Liver (tissue), 9 donors: ENCODE data around the gene HDAC9. TPM values are rescaled to one million over a fixed set of nuclear protein-coding genes. Genes with fewer than 3 reads are reported as not detected.

Source experiments
- DNase-seq: peaks from one replicate; pipeline ENCODE4 v3.0.0-alpha.2; 2017; ENCODE audit warnings: low spot score
- H3K27ac ChIP-seq, 2 donors: one replicate each; pipeline ENCODE4 v1.7.0; 2013; ENCODE audit warnings: inconsistent platforms in 2 of 2, low read length in 2 of 2, control low read depth in 1 of 2, low read depth in 1 of 2, mild to moderate bottlenecking in 1 of 2
- H3K27me3 ChIP-seq, 4 donors: one replicate each; pipeline versions ENCODE4 v1.6.1 to v1.7.0; 2013; ENCODE audit warnings: low read length in 3 of 4, inconsistent platforms in 1 of 4, mild to moderate bottlenecking in 1 of 4, moderate library complexity in 1 of 4; ENCODE audit not compliant: control insufficient read depth in 4 of 4, insufficient read depth in 4 of 4
- H3K36me3 ChIP-seq, 4 donors: one replicate each; pipeline versions ENCODE4 v1.6.1 to v1.7.0; 2013; ENCODE audit warnings: low read length in 3 of 4, mild to moderate bottlenecking in 3 of 4, low read depth in 1 of 4, moderate library complexity in 1 of 4; ENCODE audit not compliant: control insufficient read depth in 4 of 4, insufficient read depth in 3 of 4
- H3K4me1 ChIP-seq, 4 donors: one replicate each; pipeline versions ENCODE4 v1.6.1 to v1.7.0; 2013; ENCODE audit warnings: low read length in 3 of 4, mild to moderate bottlenecking in 3 of 4, moderate library complexity in 1 of 4; ENCODE audit not compliant: control insufficient read depth in 4 of 4, insufficient read depth in 4 of 4
- H3K4me3 ChIP-seq, 3 donors: one replicate each; pipeline versions ENCODE4 v1.6.1 to v1.7.0; 2013; ENCODE audit warnings: low read length in 3 of 3, control low read depth in 1 of 3, low read depth in 1 of 3, mild to moderate bottlenecking in 1 of 3
- H3K9ac ChIP-seq, 2 donors: one replicate each; pipeline ENCODE4 v1.7.0; 2013; ENCODE audit warnings: low read length in 2 of 2, mild to moderate bottlenecking in 2 of 2, moderate library complexity in 2 of 2, control low read depth in 1 of 2, low read depth in 1 of 2
- H3K9me3 ChIP-seq, 4 donors: one replicate each; pipeline versions ENCODE4 v1.6.1 to v1.7.0; 2013; ENCODE audit warnings: low read length in 3 of 4; ENCODE audit not compliant: control insufficient read depth in 4 of 4
- EGR1 ChIP-seq, 2 donors: IDR thresholded peaks; 2 replicates each; pipeline ENCODE4 v1.6.1; 2016 to 2018; ENCODE audit warnings: antibody characterized with exemption in 2 of 2, low read depth in 2 of 2
- FOXA1 ChIP-seq: IDR thresholded peaks from 2 replicates; pipeline ENCODE4 v1.6.1; 2016; ENCODE audit warnings: antibody characterized with exemption
- FOXA2 ChIP-seq: IDR thresholded peaks from 2 replicates; pipeline ENCODE4 v1.6.1; 2016; ENCODE audit warnings: antibody characterized with exemption
- GABPA ChIP-seq, 2 donors: IDR thresholded peaks in 1 of 2; conservative IDR thresholded peaks in 1 of 2; 2 replicates each; pipeline ENCODE4 v1.6.1; 2016; ENCODE audit warnings: antibody characterized with exemption in 2 of 2, mild to moderate bottlenecking in 1 of 2, moderate library complexity in 1 of 2
- HNF4A ChIP-seq, 2 donors: conservative IDR thresholded peaks; 2 replicates each; pipeline ENCODE4 v1.6.1; 2016; ENCODE audit warnings: antibody characterized with exemption in 2 of 2, mild to moderate bottlenecking in 2 of 2
- HNF4G ChIP-seq: IDR thresholded peaks from 2 replicates; pipeline ENCODE4 v1.6.1; 2016; ENCODE audit warnings: antibody characterized with exemption
- JUND ChIP-seq, 2 donors: IDR thresholded peaks; 2 replicates each; pipeline ENCODE4 v1.6.1; 2016; ENCODE audit warnings: antibody characterized with exemption in 2 of 2
- MAX ChIP-seq: IDR thresholded peaks from 2 replicates; pipeline ENCODE4 v1.6.1; 2016; ENCODE audit warnings: antibody characterized with exemption
- NR2F2 ChIP-seq: IDR thresholded peaks from 2 replicates; pipeline ENCODE4 v1.6.1; 2016; ENCODE audit warnings: antibody characterized with exemption
- RAD21 ChIP-seq, 2 donors: IDR thresholded peaks; 2 replicates each; pipeline ENCODE4 v1.6.1; 2016; ENCODE audit warnings: antibody characterized with exemption in 2 of 2, mild to moderate bottlenecking in 2 of 2
- RXRA ChIP-seq, 2 donors: IDR thresholded peaks; 2 replicates each; pipeline ENCODE4 v1.6.1; 2017 to 2018; ENCODE audit warnings: antibody characterized with exemption in 2 of 2, mild to moderate bottlenecking in 1 of 2
- SP1 ChIP-seq: IDR thresholded peaks from 2 replicates; pipeline ENCODE4 v1.6.1; 2018; ENCODE audit warnings: antibody characterized with exemption, mild to moderate bottlenecking
- TAF1 ChIP-seq: conservative IDR thresholded peaks from 2 replicates; pipeline ENCODE4 v1.6.1; 2016; ENCODE audit warnings: antibody characterized with exemption, mild to moderate bottlenecking
- YY1 ChIP-seq: IDR thresholded peaks from 2 replicates; pipeline ENCODE4 v1.6.1; 2016; ENCODE audit warnings: antibody characterized with exemption, mild to moderate bottlenecking
- WGBS: extraction: QIAGEN DNeasy Blood & Tissue Kit; methylation state at CpG from one replicate; pipeline ENCODE4 v1.1.7; 2013; 5-methylcytosine and 5-hydroxymethylcytosine counted together
- polyA plus RNA-seq, 2 donors: library from polyadenylated mRNA; stranded (reverse) in 1 of 2; unstranded in 1 of 2; fragments of 200-250 nt in 1 of 2; fragments of >200 nt in 1 of 2; fragmentation: Nextera tagmentation in 1 of 2; extraction: Ambion mirVana in 1 of 2; gene quantifications; one replicate each; pipeline versions ENCODE4 v1.2.1 to v1.2.3, GENCODE V29; 2013 to 2015
- total RNA-seq, 2 donors: library from RNA; depleted of rRNA; stranded (reverse); fragments of >200 nt; gene quantifications; one replicate each; pipeline ENCODE4 v1.2.3, GENCODE V29; 2014
- TF ChIP-seq, protein P1 (sequence below): IDR thresholded peaks from 2 replicates; pipeline ENCODE4 v1.6.1; 2016; ENCODE audit warnings: antibody characterized with exemption
- TF ChIP-seq, protein P2 (sequence below): IDR thresholded peaks from 2 replicates; pipeline ENCODE4 v1.6.1; 2016; ENCODE audit warnings: antibody characterized with exemption
- TF ChIP-seq, protein P3 (sequence below): IDR thresholded peaks from 2 replicates; pipeline ENCODE4 v1.6.1; 2016; ENCODE audit warnings: antibody characterized with exemption, mild to moderate bottlenecking
- TF ChIP-seq, protein P4 (sequence below): fragments of 150-350 bp; IDR thresholded peaks from 2 replicates; pipeline ENCODE4 v1.5.1; 2017; ENCODE audit warnings: improper control_type of control experiment, low read depth, low read length; ENCODE audit not compliant: missing input control
- donor health status: healthy.
- donor health status: healthy.
- donor health status: healthy.
- donor health status: healthy.
- donor health status: healthy.

The HDAC9 gene
- total and polyA plus RNA-seq, 4 donors: 1.0 to 10.1 (median 2.3) TPM

GRCh38 chr7:18859318-18859717 is 363.8 kb downstream of the HDAC9 start:
- H3K36me3 ChIP-seq: no peaks in the 10 kb centered on the region
- DNase-seq: no peak
- no peak overlapping the region for H3K27ac ChIP-seq
- 82% methylated on average over 1 of the region's 1 CpG for WGBS
- H3K9me3 ChIP-seq: no peaks in the 10 kb centered on the region
- H3K4me1 ChIP-seq: no peaks in the 10 kb centered on the region
- no peaks in the 10 kb centered on the region for H3K27me3 ChIP-seq
- H3K4me3 ChIP-seq: no peak overlapping the region
- no peak for TF ChIP-seq RXRA (IDR thresholded peaks at IDR 0.05)
- no peak for TF ChIP-seq HNF4G
- TF ChIP-seq, protein P1, sequence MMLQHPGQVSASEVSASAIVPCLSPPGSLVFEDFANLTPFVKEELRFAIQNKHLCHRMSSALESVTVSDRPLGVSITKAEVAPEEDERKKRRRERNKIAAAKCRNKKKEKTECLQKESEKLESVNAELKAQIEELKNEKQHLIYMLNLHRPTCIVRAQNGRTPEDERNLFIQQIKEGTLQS: no peak
- no peak for TF ChIP-seq MAX
- TF ChIP-seq, protein P2, sequence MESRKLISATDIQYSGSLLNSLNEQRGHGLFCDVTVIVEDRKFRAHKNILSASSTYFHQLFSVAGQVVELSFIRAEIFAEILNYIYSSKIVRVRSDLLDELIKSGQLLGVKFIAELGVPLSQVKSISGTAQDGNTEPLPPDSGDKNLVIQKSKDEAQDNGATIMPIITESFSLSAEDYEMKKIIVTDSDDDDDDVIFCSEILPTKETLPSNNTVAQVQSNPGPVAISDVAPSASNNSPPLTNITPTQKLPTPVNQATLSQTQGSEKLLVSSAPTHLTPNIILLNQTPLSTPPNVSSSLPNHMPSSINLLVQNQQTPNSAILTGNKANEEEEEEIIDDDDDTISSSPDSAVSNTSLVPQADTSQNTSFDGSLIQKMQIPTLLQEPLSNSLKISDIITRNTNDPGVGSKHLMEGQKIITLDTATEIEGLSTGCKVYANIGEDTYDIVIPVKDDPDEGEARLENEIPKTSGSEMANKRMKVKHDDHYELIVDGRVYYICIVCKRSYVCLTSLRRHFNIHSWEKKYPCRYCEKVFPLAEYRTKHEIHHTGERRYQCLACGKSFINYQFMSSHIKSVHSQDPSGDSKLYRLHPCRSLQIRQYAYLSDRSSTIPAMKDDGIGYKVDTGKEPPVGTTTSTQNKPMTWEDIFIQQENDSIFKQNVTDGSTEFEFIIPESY: no peak
- no peak for TF ChIP-seq YY1
- no peak for TF ChIP-seq FOXA1
- TF ChIP-seq TAF1: no peak
- TF ChIP-seq, protein P3, sequence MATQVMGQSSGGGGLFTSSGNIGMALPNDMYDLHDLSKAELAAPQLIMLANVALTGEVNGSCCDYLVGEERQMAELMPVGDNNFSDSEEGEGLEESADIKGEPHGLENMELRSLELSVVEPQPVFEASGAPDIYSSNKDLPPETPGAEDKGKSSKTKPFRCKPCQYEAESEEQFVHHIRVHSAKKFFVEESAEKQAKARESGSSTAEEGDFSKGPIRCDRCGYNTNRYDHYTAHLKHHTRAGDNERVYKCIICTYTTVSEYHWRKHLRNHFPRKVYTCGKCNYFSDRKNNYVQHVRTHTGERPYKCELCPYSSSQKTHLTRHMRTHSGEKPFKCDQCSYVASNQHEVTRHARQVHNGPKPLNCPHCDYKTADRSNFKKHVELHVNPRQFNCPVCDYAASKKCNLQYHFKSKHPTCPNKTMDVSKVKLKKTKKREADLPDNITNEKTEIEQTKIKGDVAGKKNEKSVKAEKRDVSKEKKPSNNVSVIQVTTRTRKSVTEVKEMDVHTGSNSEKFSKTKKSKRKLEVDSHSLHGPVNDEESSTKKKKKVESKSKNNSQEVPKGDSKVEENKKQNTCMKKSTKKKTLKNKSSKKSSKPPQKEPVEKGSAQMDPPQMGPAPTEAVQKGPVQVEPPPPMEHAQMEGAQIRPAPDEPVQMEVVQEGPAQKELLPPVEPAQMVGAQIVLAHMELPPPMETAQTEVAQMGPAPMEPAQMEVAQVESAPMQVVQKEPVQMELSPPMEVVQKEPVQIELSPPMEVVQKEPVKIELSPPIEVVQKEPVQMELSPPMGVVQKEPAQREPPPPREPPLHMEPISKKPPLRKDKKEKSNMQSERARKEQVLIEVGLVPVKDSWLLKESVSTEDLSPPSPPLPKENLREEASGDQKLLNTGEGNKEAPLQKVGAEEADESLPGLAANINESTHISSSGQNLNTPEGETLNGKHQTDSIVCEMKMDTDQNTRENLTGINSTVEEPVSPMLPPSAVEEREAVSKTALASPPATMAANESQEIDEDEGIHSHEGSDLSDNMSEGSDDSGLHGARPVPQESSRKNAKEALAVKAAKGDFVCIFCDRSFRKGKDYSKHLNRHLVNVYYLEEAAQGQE: no peak
- no peak for TF ChIP-seq NR2F2
- TF ChIP-seq GABPA (IDR thresholded peaks at IDR 0.05 in 1 of 2, conservative IDR thresholded peaks at IDR 0.05 in 1 of 2): no peak
- no peak for TF ChIP-seq SP1
- TF ChIP-seq JUND (IDR thresholded peaks at IDR 0.05): no peak
- H3K9ac ChIP-seq: no peak overlapping the region

GRCh38 chr7:18860221-18860620 is 364.7 kb downstream of the HDAC9 start:
- no peak overlapping the region for H3K4me3 ChIP-seq
- TF ChIP-seq, protein P1: no peak
- TF ChIP-seq YY1 (no peak), TAF1 (no peak), EGR1 (IDR thresholded peaks at IDR 0.05; ENCODE audit: low read depth in 2 of 2) (no peak), NR2F2 (no peak), FOXA2 (no peak), RXRA (IDR thresholded peaks at IDR 0.05) (no peak), FOXA1 (no peak), HNF4A (conservative IDR thresholded peaks at IDR 0.05) (no peak), SP1 (no peak), GABPA (IDR thresholded peaks at IDR 0.05 in 1 of 2, conservative IDR thresholded peaks at IDR 0.05 in 1 of 2) (no peak), HNF4G (no peak), JUND (IDR thresholded peaks at IDR 0.05) (no peak), RAD21 (IDR thresholded peaks at IDR 0.05) (no peak)
- TF ChIP-seq, protein P2: no peak
- TF ChIP-seq, protein P4, sequence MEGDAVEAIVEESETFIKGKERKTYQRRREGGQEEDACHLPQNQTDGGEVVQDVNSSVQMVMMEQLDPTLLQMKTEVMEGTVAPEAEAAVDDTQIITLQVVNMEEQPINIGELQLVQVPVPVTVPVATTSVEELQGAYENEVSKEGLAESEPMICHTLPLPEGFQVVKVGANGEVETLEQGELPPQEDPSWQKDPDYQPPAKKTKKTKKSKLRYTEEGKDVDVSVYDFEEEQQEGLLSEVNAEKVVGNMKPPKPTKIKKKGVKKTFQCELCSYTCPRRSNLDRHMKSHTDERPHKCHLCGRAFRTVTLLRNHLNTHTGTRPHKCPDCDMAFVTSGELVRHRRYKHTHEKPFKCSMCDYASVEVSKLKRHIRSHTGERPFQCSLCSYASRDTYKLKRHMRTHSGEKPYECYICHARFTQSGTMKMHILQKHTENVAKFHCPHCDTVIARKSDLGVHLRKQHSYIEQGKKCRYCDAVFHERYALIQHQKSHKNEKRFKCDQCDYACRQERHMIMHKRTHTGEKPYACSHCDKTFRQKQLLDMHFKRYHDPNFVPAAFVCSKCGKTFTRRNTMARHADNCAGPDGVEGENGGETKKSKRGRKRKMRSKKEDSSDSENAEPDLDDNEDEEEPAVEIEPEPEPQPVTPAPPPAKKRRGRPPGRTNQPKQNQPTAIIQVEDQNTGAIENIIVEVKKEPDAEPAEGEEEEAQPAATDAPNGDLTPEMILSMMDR: no peak
- TF ChIP-seq, protein P3: no peak

More at GRCh38 chr7:18860221-18860620, 364.7 kb downstream of the HDAC9 start:
- H3K27ac ChIP-seq: no peak overlapping the region
- H3K4me1 ChIP-seq: no peaks in the 10 kb centered on the region
- no peaks in the 10 kb centered on the region for H3K9me3 ChIP-seq
- no peaks in the 10 kb centered on the region for H3K27me3 ChIP-seq
- no peak overlapping the region for H3K9ac ChIP-seq
- no peak for DNase-seq
- no peaks in the 10 kb centered on the region for H3K36me3 ChIP-seq
